GM19043 (cell line): Measurements from ENCODE around the gene BCL2L14.

Source experiments
- ATAC-seq: cut with Tn5 transposase; IDR thresholded peaks from one replicate; pipeline ENCODE4 v1.9.1; 2021; ENCODE audit warnings: low read depth; ENCODE audit not compliant: unreplicated experiment

Gene BCL2L14

DNA sequence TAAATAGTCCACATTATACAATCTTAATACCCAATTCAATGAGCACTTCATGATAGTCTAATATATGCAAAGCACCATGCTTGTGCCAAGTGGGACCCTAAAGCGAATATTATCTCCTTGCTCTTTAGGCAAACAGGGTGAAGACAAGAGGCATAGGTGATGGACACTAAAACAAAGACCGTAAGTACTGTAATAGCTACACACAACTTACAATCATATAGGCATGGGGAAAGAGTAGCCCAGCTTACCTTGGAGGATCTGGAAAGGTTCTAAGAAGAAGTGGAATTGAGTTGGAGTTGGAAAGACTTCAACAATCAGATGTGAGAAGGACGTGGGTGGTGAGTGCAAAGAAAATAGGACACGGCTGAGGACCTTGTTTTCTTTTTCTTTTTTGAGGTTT, 19.1 kb upstream of the BCL2L14 start:
- no peak for ATAC-seq

DNA sequence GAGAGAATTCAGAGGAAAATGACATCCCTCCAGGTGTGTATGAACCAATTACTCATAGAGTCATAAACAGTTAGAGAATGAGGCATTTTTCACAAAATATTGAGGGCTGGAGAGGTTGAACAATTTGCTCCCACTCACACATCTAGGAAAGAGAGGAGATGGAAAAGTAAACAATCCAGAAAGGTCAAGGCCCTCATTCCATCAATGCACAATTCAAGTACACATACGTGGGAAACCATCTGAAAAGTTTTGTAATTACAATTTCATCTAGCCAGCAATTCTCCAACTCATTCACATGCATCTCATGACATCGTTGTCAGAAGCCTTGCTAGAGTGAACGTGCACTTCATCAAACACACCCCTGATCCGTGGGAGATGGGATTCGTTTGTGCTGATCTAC, 15.7 kb upstream of the BCL2L14 start:
- ATAC-seq = no peak

- ATAC-seq = no peak
These were observed 13.8 kb upstream of the BCL2L14 start for GRCh38 chr12:12056951-12057350.

DNA sequence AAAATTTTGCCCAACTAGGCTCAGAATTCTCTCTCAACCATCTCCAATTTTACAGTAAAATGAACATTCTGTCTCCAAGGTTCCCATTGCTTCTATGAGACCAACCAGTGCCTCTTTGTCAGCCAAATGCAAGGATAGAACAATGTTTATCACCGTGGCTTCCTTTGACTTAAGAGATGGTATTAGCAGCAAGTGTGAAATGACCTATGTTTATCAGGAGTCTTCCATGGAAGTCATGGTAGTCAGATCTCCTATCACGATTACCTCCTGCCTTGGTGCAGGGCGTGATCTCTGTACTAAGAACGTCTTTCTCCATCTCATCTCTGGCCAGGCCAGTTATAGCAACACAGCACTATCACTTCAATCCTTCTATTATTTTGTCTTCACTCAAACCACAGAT, 6.1 kb upstream of the BCL2L14 start:
- no peak for ATAC-seq

- ATAC-seq = no peak
These were observed 2.0 kb upstream of the BCL2L14 start for GRCh38 chr12:12068751-12069150.

DNA sequence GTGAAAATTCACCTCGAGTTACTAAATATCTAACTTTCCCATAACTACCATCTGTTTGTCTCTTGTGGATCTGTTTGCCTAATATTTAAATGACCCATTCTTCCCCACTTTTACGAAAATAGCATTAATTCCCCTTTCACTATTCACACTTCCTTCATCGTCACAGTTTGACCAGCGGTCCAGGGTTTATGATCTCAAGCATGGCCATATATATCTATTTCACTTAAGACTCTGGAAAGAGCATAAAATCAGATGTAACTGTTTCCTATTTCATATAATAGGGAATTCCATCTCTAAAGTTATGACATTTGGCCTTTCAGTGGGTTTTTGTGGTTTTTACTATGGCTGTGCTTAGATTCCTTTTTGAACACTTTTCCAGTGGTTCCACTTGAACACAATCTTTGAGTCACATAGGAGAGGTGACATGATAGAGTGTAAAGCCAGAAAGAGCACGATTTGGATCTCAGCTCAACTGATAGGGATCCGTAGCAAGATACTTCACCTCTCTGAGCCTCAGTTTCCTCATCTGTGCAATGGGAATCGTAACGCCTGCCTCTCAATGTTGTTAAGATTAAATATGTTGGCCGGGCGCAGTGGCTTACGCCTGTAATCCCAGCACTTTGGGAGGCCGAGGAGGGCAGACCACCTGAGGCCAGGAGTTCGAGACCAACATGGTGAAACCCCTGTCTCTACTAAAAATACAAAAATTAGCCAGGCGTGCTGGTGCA, 754 bp upstream of the BCL2L14 start:
- ATAC-seq = no peak

DNA sequence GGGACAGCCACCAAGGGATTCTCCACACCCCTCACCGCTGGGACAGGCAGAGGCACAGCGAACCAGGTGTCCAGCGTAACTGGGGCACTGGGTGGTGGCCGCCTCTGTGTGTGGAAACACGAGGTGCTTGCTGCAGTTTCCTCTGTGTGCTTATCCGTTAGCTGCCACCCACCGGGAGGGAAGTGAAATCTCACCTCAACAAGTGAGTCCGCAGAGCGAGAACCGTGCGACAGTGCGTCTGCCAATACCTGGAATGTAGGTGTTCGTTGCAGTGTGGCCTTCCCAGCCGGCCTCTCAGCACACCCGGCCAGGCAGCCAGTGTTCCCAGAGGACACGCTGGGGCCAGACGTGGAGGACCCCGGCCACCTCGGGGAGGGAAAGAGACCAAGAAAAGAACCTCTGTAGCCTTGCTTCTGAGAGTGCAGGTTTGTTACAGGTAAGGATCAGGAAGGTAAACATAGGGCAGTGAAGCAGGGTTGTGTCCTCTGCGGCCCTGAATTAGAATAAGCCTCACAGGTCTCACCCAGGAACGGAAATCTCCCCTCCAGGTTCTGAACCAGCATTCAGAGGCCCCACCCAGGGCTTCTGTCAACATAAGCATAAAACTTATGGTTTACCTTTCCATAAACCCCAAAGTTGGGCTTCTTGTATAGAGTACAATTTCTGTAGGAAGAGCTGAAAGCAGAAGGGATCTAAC, 1.5 kb downstream of the BCL2L14 start:
- no peak for ATAC-seq

DNA sequence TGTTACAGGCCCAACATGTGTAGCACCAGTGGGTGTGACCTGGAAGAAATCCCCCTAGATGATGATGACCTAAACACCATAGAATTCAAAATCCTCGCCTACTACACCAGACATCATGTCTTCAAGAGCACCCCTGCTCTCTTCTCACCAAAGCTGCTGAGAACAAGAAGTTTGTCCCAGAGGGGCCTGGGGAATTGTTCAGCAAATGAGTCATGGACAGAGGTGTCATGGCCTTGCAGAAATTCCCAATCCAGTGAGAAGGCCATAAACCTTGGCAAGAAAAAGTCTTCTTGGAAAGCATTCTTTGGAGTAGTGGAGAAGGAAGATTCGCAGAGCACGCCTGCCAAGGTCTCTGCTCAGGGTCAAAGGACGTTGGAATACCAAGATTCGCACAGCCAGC, 8.6 kb downstream of the BCL2L14 start:
- no peak for ATAC-seq

DNA sequence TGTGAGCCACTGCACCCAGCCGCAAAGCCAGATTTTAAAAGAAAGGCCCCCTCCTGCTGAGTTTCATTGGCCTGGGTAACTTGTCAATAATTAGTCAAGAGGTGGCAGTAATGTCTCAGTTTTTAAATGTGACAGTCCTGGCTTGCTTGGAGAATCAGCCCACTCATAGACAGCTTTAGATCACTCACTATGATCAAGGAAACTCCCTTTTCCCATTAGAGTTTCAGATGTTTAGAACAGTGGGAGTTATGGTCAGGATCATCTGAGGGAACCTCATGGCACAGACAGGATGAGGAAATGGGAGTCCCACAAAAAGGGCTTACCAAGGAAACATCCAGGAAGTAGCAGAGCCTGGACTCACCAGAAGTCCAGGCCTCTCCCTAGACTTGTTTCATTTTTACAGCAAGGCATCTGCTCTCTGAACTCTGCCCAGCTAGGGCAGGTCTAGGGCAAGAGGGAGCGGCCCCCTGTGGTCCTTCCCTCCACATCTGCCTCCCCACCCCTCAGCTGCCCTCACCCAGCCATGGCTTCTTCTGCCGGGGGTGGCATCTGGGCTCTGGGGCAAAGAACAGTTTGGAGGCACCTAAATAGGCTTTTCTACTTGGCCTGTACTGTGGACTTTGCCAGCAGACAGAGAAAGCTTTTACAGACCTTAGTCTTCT, 11.2 kb downstream of the BCL2L14 start:
- peak; percentile 53 for ATAC-seq

DNA sequence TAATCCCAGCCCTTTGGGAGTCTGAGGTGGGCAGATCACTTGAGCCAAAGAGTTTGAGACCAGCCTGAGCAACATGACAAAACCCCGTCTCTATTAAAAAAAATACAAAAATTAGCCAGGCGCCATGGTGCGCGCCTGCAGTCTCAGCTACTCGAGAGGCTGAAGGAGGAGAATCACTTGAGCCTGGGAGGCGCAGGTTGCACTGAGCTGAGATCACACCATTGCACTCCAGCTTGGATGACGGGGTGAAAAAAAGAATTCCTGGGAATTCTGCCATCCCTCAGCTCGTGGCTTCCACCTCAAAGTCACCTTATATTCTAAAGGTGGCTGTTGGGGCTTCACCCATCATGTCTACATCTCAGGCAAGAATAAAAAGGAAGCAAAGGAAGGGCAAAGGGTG, 12.9 kb downstream of the BCL2L14 start:
- ATAC-seq = no peak

DNA sequence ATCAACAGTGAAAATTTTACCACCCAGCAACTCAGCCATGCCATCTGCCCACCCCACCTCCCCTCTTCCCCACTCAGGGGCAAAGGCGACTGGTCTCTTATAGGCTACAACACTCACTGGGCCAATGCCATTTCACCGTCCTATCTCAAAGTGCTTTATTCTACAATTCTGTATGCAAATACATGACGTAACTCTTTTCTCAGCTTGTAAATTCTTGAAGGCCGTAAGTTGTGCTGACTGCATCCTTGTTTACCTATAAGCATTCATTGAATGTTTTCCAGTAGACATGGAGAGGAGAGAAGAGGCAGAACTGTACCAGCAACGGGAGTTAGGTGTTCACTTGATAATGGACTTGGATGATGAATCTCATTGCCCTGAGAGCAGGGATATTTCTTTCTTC, 15.6 kb downstream of the BCL2L14 start:
- no peak for ATAC-seq

DNA sequence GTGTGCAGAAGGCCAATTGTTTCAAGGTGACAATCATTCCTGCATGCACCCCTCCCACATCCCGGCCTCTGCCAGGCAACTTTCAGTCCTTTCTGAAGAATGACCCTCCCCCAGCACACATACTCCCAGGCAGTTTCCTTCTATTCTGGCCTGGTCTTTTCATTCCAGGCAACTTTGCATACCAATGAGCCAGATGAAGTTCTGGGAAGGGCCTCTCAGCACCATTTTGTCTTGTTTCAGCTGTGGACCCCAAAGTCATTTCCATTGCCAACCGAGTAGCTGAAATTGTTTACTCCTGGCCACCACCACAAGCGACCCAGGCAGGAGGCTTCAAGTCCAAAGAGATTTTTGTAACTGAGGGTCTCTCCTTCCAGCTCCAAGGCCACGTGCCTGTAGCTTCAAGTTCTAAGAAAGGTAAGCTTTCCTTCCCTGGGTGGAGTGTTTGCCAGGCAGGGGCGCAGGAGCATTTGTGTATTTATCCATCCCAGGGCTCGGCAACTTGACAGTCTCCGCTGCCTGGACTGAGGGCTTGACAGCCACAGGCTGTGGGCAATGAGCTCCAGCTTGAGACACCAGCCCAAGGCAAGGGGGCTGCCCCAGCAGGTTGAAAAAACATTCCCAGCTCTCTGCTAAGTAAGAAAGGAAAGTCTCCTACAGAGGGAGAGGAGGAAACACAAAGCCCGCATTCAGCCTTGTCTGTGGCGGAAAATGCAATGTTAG, 16.4 kb downstream of the BCL2L14 start:
- no peak for ATAC-seq

DNA sequence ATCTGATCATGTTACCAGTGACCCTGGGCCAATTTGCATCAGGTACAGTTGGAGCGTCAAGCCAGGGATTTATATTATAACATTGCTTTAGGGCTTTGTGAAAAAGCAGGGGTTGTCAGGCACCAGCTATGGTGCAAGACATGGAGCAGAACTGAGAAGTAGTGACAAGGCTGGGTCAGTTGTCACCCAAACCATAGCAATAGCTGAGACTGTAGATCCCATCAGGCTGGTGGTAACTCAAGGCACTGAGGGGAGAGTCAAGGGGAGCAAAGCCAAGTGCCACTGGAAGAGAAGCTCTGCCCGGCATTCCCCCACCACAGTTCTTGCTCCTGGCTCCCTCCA, 16.9 kb downstream of the BCL2L14 start:
- no peak for ATAC-seq

DNA sequence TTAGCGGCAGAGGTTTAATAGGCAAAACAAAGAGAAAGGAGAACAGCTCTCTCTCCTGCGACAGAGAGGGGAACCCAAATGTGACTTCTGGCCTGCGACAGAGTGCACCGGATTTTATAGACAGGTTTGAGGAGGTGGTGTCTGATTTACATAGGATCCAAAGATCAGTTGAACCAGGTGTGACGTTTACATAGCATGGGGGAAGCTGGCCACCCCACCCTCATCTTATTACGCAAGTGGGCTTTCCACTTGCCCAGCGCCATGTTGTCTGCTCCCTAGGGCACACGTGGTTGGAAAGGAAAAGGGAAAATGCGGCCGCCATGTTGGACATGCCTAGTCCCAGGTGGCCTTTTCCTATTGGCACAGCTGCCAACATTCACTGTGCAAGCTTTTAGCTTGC, 17.4 kb downstream of the BCL2L14 start:
- ATAC-seq = no peak

GRCh38 chr12:12088761-12089160, 18.0 kb downstream of the BCL2L14 start:
- no peak for ATAC-seq

GRCh38 chr12:12091071-12091470, 20.3 kb downstream of the BCL2L14 start:
- ATAC-seq = no peak

- no peak for ATAC-seq
These were observed 21.4 kb downstream of the BCL2L14 start for GRCh38 chr12:12091977-12092663.

GRCh38 chr12:12094481-12094880, 23.7 kb downstream of the BCL2L14 start:
- no peak for ATAC-seq

- no peak for ATAC-seq
These were observed 24.3 kb downstream of the BCL2L14 start for GRCh38 chr12:12095021-12095420.

DNA sequence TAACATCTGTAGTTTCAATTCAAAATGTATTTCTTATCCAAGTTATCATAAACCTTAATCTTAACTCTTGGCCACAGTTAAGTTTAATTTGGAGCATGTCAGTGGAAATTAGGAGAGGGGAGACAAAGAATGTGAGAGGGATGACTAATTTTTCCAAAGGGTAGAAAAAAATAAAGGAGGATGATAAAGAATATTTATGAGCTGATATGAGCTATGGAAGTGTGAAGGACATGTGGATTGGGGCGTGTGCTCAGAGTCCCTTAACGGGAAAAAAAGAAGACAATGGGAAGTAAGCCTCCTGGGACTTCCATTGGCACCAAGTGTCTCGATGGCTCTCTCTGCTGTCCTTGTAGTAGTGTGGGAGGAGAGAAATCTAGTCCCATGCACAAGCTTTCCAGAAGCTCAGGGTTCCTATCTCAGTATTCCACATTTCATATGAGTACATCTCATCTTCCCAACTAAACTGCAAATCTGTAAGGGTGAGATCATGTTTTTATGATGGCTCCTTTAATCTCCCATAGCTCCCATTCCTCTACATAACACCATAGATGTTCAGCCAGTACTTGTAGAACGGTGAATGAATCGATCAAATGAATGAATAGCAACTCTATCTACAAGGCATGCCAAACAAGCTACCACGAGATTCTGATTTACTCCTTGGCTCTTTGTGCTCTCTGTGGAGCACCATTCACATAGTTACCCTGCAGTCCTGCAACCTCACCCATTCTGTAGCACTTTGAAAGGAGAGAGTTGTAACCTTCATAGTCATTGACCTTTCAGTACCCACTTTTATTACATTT, 27.4 kb downstream of the BCL2L14 start:
- ATAC-seq = no peak
